Measurements from ENCODE around the gene ALG10B.
"Not testable (repeated sequence)": the region's sequence is repeated elsewhere in the genome, so short reads cannot be mapped to it uniquely, and the experiment has no call there.

The ALG10B gene

GRCh38 chr12:38316391-38317129, at the start of gene ALG10B:
Gene ALG10B, plus strand, starts transcription at chr12:38316774. Its CDS starts 120 bp downstream, at chr12:38316894.
- no peak for DNase-seq (ENCODE audit: low read depth, low spot score)

- DNase-seq (ENCODE audit: low read depth, low spot score) = no peak
Observed at GRCh38 chr12:38268612-38269011, 48.0 kb upstream of the ALG10B start.

DNA sequence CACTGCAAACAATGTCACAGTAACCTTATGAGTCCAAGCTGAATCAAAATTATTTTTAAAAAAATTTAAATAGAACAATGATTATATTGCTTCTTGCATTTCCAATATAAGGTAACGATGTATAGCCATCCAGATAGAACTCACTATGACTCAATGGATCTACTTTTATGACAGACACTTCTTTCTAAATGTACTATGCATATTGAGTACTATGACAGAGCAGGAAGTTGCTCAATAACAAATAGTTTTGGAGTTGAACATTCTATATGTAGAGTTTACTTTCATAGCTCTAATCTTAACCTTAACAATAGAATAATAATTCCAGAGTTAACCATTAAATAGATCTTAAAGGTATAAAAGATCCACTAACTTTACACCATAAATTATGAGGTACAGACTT, 46.7 kb upstream of the ALG10B start:
- no peak for DNase-seq (ENCODE audit: low read depth, low spot score)

DNA sequence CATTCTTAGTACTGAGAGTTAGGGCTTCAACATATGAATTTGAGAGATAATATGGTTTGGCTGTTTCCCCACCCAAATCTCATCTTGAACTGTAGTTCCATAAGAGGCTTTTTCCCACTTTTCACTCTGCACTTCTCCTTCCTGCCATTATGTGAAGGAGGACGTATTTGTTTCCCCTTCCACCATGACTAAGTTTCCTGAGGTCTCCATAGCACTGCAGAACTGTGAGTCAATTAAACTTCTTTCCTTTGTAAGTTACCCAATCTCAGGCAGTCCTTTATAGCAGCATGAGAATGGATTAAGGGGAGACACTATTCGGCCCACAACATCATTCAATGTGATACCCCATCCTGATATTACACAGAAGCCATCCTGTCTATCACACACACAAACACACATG, 36.8 kb upstream of the ALG10B start:
- no peak for DNase-seq (ENCODE audit: low read depth, low spot score)

DNA sequence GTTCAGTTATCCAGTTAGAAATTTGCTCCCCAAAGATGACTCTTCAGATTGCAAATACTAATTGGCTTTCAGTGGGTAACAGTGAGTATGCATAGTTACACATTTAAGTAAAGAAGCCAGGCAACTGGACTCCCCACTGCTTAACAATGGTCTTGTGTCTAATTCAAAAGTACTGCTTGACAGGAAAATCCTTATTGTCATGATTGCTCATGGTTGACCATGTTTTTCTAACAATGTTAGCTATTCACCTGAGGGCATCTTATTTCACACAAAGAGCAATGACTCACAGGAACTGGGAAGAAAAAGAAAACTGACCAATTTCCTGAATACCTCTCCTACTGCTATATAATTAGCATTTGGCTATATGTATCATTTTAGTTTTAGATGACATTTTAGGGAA, 33.7 kb upstream of the ALG10B start:
- no peak for DNase-seq (ENCODE audit: low read depth, low spot score)

DNA sequence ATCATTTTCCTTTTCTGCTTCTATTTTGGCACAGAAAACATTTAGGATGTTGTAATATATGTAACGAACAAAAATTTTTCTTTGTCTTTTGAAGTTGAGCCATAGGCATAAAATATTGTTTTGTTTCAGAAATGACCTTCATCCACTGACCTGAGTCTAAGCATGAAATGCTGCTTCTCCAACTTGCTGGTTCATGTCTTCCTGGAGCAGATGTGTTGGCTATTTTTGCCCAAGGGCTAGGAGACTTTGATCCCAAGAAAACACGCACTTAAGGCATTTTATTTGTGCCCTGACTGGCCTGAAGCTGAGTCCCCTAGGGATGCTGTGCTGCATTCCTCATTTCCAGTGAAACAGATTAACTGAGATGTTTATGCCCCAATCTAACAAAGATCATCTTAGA, 27.2 kb upstream of the ALG10B start:
- DNase-seq (ENCODE audit: low read depth, low spot score) = no peak

DNA sequence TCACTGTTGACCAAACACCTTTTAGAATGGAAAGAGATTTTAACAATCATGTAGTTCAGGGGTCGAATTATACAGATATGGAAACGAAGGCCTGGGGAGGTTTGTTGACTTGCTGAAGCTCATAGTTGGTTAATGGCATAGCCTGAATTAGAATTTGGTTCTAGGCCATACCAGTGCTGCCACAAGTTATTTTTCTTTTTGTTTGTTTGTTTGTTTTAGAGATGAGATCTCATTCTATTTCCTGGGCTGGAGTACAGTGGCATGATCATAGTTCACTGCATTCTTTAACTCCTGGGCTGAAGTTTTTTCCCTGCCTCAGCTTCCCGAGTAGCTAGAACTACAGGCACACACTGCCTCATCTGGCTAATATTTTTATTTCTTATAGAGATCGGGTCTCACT, 25.4 kb upstream of the ALG10B start:
- DNase-seq (ENCODE audit: low read depth, low spot score) = no peak

DNA sequence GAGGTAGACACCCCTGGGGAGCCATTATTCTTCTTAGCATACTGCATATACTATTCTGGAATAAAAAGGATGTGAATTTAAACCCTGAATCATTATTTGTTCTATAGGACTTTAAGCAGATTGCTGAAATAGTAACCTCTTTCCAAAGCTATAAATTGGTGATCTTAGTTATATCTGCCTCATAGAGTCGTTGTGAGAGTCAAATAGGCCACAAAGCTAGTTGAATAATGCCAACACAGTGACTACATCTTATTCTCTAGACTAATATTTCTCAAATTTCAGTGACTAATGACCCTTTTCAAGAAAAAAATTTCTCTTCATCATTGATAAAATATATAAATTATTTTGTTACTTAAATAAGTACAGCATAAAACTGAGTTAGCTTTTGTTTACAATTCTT, 13.6 kb upstream of the ALG10B start:
- not testable (repeated sequence) for DNase-seq (ENCODE audit: low read depth, low spot score)

GRCh38 chr12:38321966-38322365, 5.4 kb downstream of the ALG10B start:
- not testable (repeated sequence) for DNase-seq (ENCODE audit: low read depth, low spot score)

- DNase-seq (ENCODE audit: low read depth, low spot score) = no peak
Observed at GRCh38 chr12:38324912-38325311, 8.3 kb downstream of the ALG10B start.

GRCh38 chr12:38327356-38327755, 10.8 kb downstream of the ALG10B start:
- DNase-seq (ENCODE audit: low read depth, low spot score) = no peak

GRCh38 chr12:38328306-38328895, 11.8 kb downstream of the ALG10B start:
- no peak for DNase-seq (ENCODE audit: low read depth, low spot score)

- not testable (repeated sequence) for DNase-seq (ENCODE audit: low read depth, low spot score)
Observed at GRCh38 chr12:38330414-38330813, 13.8 kb downstream of the ALG10B start.

GRCh38 chr12:38332814-38333213, 16.2 kb downstream of the ALG10B start:
- DNase-seq (ENCODE audit: low read depth, low spot score) = no peak

DNA sequence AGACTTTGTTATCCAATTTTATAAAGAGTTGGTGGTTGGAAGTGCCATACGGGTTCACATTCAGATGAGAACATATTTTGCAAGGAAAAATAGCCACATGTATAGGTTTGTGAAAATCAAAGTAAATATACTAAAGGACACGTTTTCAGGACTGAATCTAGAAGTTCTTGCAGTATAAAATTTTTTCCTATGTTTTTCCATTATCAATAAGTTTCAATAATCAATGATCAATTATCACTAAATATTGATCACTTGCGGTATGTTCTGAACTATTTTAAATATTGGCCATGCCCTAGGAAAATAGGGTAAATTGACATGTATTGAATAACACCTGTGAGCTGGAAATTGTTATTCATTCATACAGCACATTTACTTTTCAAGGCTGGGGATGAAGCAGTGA, 25.9 kb downstream of the ALG10B start:
- no peak for DNase-seq (ENCODE audit: low read depth, low spot score)

- not testable (repeated sequence) for DNase-seq (ENCODE audit: low read depth, low spot score)
Observed at GRCh38 chr12:38343256-38343655, 26.7 kb downstream of the ALG10B start.

DNA sequence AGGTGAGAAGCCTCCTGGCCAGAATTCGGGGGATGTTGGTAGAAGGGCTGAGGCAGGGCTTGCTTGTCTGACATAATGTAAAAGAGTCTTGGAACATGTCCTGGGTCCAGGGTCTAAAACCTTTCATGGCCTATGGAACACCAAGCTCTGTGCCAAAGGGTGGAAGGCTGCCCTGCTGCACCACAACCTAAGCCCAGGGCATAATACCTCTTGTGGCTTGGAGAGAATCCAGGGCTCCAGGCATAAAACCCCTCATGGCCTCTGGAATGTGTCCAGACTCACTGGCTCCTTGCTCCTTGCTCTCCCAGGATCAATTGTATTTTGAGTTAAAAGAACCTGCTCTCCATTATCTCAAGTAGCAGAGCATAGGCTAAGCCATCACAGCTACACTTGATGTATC, 27.3 kb downstream of the ALG10B start:
- not testable (repeated sequence) for DNase-seq (ENCODE audit: low read depth, low spot score)

DNA sequence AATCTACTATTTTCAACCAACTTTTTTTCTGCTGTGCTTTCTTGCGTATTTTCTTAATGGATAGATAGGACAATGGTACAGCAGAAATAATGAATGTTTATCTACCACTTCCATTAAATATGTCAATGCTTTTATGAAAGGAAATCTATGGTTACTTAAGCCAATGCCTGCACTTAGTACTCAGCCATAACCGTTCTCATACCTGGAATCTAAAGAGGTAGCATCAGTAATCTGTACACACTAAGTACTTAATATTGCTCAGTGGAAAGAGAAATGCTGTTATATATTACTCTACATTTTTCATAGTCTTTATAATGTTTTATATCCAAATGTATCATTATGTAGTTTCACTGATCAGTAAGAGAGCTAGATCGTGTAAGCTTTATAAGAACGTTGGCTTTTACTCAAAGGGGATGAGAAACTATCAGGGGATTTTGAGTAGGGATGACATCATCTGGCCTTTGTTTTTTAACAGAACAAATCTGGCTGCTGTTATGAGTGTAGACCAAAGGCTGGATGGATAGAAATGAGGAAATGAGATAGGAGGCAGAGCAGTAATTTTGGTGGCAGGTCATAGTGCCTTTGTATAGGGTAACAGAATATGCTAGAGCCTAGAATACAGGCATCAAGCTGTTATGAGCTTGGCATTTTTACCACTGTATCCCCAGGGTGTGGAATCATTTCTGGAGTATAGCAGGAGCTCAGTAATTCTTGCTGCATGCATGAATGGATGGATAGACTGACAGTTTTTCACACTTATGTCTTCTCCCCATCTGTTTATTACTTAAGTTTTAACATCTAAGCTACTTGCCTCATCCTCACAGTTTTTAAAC, 34.0 kb downstream of the ALG10B start:
- DNase-seq (ENCODE audit: low read depth, low spot score) = no peak

DNA sequence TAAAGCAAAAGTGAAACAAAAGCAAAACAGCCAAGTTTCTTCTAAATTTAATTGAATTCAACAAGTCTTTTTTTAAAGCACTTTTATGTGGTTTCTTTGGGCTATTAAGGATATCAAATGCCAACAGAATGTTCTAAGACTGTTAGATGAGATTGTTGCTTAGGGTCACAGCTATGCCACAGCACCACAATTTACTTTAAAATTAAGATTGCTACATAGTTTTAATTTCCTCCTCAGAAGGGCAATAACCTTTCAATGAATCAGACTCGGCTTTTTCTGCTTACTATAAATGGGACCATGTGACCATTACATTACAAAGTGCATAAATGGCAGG, 34.6 kb downstream of the ALG10B start:
- not testable (repeated sequence) for DNase-seq (ENCODE audit: low read depth, low spot score)

DNA sequence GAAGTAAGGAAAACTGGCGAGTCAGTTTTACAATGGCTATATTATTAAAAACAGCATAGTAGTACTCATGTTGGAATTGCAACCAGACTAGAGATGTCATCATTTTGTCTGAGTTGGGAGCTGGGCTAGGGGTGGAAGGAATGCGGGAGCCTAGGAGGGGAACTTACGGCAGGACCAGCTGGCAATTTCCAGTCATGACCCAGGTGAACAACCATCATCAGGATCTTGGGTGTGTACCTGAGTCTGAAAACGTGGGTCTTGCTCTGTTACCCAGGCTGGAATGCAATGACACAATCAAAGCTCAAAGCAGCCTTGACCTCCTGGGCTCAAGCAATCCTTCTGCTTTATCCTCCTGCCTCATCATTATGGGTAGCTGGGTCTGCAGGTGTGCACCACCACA, 50.9 kb downstream of the ALG10B start:
- no peak for DNase-seq (ENCODE audit: low read depth, low spot score)

DNA sequence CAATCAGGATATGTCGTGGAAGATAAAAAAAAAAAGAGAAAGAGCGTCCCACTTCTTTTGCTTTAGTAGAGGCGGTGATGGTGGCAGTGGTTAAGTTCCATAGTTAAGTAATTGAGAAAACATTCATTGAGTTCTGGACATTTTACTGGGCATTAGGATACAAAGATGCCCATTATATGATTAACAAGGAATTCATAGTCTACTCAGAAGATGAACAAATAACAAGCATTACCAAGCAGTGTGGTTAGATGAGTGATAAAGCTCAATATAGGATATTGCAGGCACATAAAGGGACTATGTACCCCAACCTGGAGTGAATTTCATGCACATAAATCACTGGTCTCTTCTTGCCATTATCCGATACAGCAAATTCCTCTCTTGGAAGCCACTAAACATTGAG, 53.7 kb downstream of the ALG10B start:
- no peak for DNase-seq (ENCODE audit: low read depth, low spot score)

DNA sequence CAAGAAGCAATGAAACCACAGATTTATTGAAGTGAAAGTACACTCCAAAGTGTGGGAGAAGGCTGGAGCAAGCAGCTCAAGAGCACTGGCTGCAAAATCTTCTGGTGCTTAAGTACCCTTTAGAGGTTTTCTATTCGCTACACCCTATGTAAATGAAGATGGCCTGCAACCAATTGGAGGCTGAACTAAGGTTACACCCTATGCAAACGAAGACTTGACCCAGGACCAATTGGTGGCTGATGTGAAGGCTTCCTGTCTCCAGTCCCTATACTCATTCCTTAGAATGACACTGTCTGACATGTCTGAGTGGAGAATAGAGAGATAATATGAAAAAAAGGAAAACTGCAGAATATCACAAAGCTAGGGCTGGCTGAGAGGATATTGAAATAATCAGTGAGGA, 57.2 kb downstream of the ALG10B start:
- no peak for DNase-seq (ENCODE audit: low read depth, low spot score)

DNA sequence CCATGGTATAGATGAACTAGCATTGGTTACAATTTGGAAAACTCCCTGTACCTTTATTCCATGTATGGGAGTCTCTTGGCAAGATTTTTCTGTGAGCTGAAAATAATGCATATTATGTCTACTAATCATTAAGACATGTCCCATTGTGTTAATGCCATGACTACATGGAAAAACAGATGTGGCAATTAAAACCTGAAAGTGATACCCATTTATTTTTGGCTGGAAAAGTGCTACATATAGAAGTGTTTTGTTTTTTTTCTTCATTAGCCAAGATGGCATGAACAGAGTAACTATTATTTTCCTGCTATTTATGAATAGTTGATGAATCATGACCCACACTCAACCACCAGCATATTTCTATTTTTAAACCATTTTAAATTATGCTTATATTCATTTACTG, 58.2 kb downstream of the ALG10B start:
- DNase-seq (ENCODE audit: low read depth, low spot score) = no peak
